HG03575 (cell line): ENCODE results near the gene APOA4.

Source experiments
- ATAC-seq: cut with Tn5 transposase; IDR thresholded peaks from one replicate; pipeline ENCODE4 v1.9.1; 2021; ENCODE audit not compliant: unreplicated experiment, insufficient number of reproducible peaks, low FRiP score; ENCODE audit errors: extremely low read depth

APOA4 gene

DNA sequence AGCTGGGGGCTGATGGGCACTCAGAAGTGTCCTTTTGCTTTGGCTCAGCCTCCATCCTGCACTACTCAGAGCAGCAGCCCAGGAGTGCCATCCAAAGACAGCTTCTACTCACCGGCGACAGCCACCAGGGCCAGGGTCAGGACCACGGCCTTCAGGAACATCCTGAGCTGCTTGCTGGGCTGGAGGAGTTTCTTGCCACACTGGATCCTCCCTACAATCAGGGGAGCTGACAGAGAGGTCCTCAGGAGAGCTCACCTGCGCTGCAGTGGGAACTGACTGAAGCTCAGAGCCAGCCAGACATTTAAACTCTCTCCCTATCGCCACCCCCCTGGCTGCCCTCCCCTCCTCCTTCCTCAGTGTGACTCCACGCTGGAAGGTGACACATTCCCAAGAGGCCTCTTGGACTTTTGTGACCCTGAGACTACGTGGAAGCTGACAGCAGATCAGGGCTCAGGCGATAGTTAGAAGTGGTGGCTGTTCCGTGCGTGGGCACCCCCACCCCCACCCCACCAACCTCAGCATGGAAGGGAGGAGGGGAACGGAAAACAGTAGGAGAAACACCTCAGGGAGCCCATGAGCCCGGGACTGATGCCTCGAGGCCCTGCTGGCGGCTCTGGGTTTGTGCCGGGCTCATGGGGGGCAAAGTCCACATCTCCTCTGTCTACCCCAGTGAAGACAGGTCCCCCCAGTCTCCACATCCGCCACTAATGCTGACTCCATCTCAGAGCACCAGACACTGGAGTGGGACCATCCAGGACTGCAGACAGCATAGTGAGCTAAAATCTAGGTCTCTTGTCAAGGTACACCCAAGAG lies at the start of gene APOA4:
APOA4 (minus strand) TSS at position 274 of the 813 bp plus-strand sequence; CDS start at position 161, 113 bp downstream.
- no peak for ATAC-seq

DNA sequence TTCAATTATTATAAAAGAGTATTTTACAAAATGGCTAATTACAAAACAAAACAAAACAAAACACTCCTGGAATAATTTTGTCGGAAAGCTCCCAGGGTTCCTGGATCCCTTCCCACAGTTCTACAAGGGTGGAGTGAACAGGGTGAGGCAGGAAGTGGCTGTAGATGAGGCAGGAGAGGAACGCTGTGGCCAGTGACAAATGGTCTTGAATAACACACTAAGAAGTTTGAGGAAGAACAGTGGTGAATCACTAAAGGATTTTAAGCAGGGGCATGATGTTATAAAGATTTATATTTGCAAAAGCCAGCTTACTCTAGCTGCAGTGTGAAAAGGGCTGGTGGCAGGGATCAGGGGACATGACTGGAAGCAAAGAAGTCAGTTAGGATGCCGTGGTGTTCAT lies 48.1 kb upstream of the APOA4 start:
- no peak for ATAC-seq

DNA sequence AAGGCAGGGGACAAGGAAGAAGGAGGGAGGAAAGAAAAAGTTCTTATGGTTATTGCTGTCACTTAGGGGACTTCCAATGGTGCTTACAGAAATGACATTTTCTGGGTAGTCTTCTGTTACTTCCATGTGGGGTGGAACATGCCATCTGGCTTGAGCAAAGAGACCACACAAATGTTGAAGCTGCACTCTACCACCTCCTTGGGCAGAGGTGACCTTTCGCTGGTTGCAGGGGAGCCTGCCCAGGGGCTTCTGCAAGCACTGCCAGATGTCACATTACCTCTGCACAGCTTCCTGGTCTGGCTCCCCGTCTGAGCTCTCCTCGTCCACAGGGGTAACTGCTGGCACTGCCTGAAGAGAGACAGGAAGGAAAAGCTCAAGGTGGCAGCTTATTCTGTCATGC lies 47.0 kb upstream of the APOA4 start:
- no peak for ATAC-seq

DNA sequence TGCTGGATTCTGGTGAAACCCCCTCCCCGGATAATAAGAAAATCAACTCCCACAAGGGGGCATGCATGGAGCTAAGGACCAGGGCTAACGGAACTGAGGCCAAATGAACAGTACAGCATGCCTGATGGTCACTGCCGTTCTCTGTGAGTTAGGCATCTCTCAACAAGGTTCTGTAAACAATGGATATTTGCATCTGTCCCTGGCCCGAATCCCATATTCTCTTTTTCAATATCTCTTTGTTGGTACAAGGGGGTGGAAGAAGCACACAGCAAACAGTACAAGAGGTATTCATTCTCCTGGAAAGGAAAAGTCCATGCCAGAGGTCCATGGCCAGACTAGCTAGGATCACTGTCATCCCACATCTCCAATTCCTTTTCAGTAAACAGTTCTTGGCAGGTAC lies 46.5 kb upstream of the APOA4 start:
- no peak for ATAC-seq

DNA sequence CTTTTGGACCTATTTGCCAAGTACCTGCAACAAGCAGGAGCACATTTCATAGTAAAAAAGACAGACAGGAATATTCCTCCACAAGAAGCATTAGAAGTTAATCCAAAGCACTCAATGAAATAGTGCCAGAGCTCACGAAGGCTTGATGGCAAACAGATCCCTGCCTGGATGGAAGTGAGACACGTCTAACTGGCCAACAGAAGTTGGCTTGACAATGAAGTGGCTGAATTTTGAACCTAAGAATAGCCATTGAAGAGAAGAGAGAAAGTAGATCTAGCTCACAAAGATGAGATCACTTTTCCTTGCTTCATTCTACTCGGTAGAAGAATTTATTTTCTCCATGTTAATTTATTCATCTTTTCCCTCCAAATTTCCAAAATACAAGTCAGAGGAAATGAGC lies 45.0 kb upstream of the APOA4 start:
- ATAC-seq, result no peak

DNA sequence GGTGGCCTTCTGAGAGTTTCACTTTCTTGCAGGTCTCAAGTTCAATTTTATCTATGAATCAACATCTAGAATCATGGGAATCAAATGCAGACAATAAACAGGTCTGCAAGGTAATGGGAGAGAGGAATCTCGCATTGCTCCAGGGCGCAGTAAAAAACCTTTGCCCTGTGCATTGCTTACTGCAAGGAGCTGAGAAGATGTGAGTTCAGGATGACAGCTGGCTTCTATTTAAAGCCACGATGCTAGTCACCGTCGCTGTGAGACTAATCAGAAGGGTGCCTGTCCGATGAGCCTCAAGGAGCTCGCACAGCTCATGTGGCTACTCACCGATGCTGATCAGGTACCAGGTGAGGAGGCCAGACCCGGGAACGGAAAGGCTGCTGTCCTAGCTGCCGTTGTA lies 44.5 kb upstream of the APOA4 start:
- ATAC-seq, result no peak

DNA sequence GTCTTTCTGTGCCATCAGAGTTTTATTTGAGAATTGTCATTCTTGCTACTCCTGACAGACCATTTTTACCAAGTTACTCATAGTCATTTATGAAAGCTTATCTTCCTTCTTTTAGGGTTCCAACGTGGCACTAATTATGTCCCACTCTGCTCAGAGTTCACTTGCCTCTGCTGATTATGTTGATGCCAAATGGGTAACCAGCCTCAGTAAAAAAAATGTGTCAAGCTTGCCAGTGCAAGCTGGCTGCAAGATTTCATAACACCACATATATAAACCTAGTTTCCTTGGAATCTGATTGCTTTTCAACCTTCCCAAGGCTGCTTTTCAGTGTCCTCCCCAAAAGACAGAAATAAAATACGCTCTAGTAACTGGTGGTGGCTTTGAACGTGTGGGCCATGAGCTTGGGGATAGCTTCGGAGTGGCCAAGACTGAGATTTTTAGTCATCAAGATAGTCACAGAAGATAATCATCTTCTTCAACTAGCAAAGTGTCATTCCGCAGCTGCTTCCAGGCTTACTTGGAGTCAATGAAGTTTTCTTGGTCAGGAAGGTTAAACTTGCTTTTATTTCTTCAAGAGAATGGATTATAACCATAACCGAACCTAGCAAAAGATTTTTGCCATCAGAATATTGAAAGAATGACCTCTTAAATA lies 43.8 kb upstream of the APOA4 start:
- ATAC-seq, result no peak

DNA sequence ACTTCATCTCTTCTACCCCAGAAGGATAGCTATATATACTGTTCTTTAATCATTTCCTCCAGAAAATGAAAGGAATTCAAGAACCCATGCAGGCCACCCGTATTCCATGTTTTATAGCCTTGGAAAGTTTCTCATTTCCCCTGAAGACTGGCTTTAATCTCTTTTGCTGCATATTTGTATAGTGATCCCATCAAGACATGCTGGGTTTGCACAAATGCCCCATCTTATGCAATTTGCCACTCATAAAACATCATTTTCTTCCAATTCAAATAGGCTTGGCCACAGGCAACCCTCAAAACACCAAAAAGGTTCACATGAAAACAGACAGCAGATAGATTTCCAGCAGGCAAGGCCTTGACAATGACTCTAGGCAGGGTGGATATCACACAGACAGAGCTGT lies 42.6 kb upstream of the APOA4 start:
- ATAC-seq, result no peak

DNA sequence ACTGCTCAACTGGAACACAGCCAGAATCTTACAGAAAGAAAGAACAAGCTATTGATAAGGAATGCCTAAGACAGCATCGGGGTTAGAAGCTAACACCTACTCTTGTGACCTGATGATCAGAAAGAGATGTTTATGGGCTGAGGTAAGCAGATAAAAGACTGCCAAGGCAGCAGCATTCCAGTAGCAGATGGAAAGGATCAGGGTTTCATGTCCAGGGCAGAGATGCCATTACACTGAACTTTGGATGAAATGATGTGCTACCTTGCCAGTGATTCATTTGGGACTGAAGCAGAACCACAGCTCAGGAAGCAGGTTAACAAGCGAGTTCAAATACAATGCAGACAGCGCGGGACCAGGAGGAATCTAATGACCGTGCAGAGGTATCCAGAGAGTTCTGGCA lies 41.4 kb upstream of the APOA4 start:
- ATAC-seq, result no peak

DNA sequence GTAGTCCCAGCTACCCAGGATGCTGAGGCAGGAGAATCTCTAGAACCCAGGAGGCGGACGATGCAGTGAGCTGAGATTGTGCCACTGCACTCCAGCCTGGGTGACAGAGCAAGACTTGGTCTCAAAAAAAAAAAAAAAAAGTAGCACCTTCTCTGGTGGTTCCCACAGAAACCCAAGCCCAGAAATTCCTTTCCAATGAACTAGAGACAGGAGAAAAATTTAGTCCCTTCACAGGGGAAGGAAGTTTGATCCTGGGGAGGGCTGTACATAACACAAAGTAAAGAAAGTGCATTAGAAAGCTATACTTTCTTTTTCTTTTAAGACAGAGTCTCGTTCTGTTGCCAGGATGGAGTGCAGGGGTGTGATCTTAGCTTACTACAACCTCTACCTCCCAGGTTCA lies 39.8 kb upstream of the APOA4 start:
- no peak for ATAC-seq

DNA sequence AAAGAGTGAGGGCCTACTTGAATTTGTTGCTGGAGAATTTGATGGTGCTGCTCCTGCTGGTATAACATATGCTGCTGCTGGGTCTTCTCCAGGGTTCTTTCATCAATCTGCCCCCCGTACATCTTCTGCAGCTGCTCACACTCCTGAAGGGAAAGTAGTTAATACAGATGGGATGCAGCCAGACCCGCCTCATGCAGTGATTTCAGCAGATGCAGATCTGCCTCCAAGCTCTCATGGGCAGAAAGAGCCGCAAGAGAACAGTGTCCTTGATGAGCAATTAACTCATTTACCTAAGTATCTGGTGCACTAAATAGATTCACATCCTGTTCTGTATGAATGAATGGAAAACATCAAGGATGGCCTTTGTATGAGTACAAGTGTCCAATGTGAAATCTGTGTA lies 39.1 kb upstream of the APOA4 start:
- ATAC-seq, result no peak

DNA sequence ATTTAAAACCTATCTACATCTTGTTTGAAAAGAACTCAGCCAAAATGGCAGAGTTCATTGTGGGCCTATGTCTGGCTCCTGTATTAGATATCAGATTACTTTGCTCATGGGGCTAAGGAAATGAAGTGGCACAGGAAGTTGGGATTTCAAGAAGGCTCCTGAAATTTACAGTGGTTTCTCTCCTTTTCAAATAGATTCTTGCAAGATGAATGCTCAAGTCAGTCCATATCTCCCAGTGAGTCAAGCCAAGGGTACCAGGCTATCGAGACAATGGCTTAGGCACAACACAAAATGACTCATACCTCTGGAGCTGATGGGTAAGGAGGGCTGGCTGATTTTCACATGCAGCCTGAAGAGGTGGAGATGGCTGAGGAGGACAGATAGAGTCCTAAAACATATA lies 38.4 kb upstream of the APOA4 start:
- no peak for ATAC-seq

DNA sequence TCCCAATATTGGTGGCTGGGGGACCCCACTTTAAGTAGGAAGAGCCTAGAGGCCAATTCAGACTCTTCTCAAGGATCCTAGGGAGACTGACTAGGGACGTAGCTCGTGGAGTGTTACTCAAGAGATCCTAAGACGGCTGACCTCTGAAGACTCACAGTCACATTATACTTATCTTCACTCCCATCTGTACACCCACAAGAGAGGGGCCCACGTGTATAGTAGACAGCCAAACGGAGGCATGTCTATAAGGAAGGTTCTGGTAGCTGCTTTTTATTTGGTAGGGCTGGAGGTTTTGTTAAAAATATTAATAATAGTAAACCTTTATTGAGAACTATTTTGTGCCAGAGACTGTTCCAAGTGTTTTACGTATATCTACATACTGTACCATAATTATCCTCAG lies 37.2 kb upstream of the APOA4 start:
- ATAC-seq, result no peak

DNA sequence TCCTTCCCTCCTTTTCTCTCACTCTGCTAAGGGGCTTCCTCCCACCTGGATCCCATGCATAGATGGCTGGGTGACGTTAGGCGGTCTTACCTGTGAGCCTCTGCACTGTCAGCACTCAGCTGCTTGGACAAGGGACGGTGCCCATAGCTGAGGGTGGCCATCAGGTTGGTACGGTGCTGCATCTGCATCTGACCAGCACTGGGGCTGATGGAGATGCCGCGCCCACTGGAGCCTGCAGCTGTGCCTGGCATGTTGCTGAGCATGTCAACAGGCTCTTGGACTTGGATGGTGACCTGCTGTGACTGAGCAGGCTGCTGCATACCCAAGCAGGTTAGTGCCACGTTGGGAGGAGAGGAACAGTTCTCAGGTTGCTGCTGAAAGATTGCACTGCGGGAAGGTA lies 36.1 kb upstream of the APOA4 start:
- ATAC-seq, result no peak

DNA sequence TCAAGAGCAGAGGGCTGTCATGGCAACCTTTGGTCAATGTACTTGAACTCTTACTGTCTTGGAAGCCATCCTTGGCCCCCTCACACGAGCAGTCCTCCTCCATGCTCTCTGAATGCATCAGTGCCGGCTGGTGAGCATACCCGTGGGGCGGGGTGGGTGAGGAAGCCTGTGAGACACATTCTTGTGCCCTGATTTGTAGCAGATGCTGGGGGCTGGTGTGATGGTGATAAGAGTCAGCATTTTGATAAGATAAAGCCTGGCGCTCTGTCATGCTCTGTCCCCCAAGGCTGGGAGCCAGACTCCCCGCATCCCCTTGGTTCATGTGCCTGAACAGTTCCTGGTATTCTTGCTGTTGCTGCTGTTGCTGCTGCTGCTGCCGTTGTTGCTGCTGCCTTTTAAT lies 34.8 kb upstream of the APOA4 start:
- no peak for ATAC-seq

DNA sequence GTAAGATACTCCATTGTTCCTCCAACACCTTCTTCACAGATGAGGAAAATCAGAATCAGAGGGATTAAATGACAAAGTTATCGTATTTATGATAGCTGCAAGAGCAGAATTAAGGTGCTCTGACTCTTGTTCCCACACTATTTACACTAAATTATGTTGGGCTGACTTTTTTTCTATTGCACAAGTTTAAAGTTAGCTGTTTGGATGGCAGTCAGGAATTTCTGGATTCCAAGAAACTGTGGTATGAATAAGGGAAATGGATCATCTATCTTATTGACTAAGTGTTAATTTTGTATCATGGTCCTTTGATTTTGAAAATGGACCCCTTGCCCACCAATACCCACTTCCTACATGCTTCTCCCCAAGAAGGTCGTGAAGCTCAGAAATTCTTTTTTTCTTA lies 34.2 kb upstream of the APOA4 start:
- no peak for ATAC-seq

DNA sequence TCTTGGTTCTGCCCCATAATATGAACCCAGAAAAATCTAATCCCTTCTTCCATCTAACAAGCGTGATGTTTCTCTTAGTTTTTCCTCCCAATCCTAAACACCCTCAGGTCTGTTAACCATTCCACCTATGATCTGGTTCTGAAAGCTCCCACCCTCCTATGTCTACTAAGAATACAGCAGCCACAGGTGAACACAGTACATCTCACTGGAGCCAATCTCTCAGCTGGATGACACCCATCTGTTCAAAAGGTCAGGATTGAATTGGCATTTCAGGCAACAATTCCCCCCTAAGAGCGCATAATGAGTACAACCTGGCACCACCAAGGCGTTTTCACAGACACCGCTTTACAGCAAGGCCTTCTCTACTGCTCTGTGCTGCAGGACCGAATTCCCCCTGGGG lies 33.3 kb upstream of the APOA4 start:
- no peak for ATAC-seq

DNA sequence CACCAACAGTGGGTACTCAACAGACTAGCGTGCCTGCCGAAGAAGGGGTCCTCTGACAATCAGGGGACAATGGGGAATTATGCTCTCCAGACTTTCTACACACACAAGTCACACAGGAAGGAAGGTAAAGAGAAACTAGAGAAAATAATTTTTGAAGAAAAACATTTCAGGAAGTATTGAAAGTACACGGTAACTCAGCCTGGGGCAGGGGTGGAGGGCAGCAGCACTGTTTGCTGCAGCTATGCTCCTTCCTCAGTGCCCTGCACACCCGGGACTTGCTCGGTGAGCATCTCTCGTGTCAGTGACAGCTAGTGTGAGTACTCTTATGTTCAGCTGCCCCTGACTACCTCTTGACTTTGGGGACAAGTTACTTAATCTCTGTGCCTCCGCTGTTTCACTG lies 32.3 kb upstream of the APOA4 start:
- ATAC-seq, result no peak

DNA sequence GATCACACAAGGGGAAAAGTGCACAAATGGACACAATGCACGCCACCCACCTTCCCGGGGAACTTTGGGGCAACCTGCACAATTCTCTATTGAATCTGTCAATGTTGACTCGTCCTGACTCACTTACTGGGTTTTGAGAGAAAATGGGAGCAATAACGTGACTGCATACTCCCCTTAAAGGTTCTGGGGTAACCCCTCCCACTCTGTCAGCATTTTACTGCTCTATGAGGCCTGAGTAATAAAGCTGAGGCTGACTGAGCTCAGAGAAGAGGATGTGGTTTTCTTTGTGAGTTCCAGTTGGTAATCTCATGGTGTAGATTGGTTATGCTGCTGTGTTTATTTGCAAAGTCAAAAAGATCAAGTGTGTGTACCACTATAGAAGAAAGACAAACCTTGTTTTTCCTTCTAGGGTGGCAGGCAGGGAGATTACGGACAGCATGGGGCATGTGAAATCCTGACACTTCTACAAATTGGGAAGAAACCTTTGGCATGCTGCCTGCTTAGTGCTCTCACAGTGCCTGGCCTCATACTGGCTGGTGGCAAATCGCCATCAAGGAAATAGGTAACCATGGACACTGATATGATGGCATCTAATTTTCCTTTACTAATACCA lies 30.5 kb upstream of the APOA4 start:
- peak; percentile 92 for ATAC-seq

DNA sequence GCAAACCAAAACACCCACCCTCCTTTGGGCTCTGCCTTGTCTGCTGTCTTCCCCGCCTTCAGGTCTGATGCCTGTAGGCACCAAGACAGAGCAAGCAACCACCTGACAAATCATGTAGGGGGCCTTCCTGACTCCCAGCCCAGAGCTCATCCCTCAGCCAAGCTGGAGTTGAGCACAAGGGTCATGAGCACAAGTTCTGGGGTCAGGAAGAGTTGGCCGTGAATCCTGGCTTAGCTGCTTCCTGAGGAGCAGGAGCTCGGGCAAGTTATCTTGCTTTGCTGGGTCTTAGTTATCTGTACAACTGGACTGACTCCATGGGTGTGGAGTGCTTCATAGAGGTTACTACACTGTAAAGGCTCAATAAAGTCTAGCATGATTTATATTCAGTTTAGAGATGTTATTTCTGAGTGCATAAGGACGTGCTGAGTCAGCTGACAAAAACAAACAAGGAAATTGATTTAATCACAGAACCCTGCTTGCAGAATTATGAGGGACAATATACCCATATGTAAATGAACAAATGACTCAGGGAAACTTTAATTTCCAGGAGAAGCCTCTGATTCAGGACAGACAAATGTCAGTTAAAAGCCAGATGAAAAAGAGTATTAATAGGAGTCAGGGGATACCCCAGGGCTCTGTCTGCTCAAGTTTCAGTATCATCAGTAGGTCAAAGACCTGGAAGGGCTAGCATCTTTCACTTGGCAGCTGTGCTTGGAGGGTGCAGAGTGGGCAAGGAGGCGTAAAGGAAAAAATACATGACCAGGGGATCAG lies 29.3 kb upstream of the APOA4 start:
- no peak for ATAC-seq
